Measurements from ENCODE around the gene NFAM1. TPM values are rescaled to one million over a fixed set of nuclear protein-coding genes. Genes with fewer than 3 reads are reported as not detected.

NFAM1 gene
- total RNA-seq, 1 experiment from 2014 or later = 0.12 TPM

- POLR2A ChIA-PET = interaction anchor here (1.0 kb wide), 1 partner anchor 21 kb away, joined by 3 read pairs; no protein-coding TSS in a partner anchor
- H3K9me2 ChIP-seq (ENCODE audit: insufficient read depth) = no peaks in the 10 kb centered on the region
- ATAC-seq (no peak), DNase-seq (ENCODE audit: low read depth, low spot score) (no peak)
- BruUV-seq (replicated peaks) = no TSS peak
- H2AFZ ChIP-seq (ENCODE audit: low read depth, low read length, poor library complexity, severe bottlenecking) = no peak overlapping the region
- no peaks in the 10 kb centered on the region for H4K20me1 ChIP-seq (ENCODE audit: insufficient read depth)
- intact Hi-C loops (cut with micrococcal nuclease) = no loop called here
- H3K79me2 ChIP-seq (ENCODE audit: insufficient read depth, low read length) = peaks cover 23% of the 10 kb centered on the region; the same call in 1 of the 2 replicates
- no peaks in the 10 kb centered on the region for H3K9me3 ChIP-seq (ENCODE audit: control insufficient read depth in 1 of 2, insufficient read depth in 1 of 2, low read depth in 1 of 2, low read length in 2 of 2)
- TF ChIP-seq ZFX (IDR thresholded peaks at IDR 0.05) (no peak), FOSL1 (IDR thresholded peaks at IDR 0.05; ENCODE audit: low read depth) (no peak), CBX3 (IDR thresholded peaks at IDR 0.05; ENCODE audit: low read depth) (no peak), MAX (IDR thresholded peaks at IDR 0.05) (no peak), RAD21 (IDR thresholded peaks at IDR 0.05; ENCODE audit: low read depth) (no peak), ELF1 (IDR thresholded peaks at IDR 0.05; ENCODE audit: borderline replicate concordance, low read depth) (no peak), SIN3A (IDR thresholded peaks at IDR 0.05; ENCODE audit: low read depth) (no peak), SRF (IDR thresholded peaks at IDR 0.05; ENCODE audit: low read depth) (no peak), EGR1 (IDR thresholded peaks at IDR 0.05; ENCODE audit: low read depth) (no peak), YY1 (IDR thresholded peaks at IDR 0.05; ENCODE audit: extremely low read depth, insufficient replicate concordance, low read depth, low read length) (no peak), ATF3 (IDR thresholded peaks at IDR 0.05) (no peak), POLR2A (IDR thresholded peaks at IDR 0.05; ENCODE audit: borderline replicate concordance, extremely low read depth, insufficient read depth, insufficient read length) (no peak), EZH2phosphoT487 (IDR thresholded peaks at IDR 0.05; ENCODE audit: borderline replicate concordance) (no peak), EZH2 (IDR thresholded peaks at IDR 0.05) (no peak), REST (IDR thresholded peaks at IDR 0.05; ENCODE audit: low read depth) (no peak), TCF7L2 (IDR thresholded peaks at IDR 0.05; ENCODE audit: borderline replicate concordance, extremely low read depth, insufficient read depth, insufficient read length) (no peak), SP1 (IDR thresholded peaks at IDR 0.05; ENCODE audit: low read depth) (no peak)
- H3K4me3 ChIP-seq (replicated peaks in 1 of 2; ENCODE audit: low read depth in 1 of 2, low read length in 2 of 2) = peak overlapping the region in 1 of 2 experiments; percentile 94; a peak in 1 of 4 replicates
- no peak overlapping the region for H3K9ac ChIP-seq (ENCODE audit: low read length)
- 0 out of 4 replicates have a peak, but pooled peaks cover 0 to 2% of the 10 kb centered on the region in 2 experiments for H3K36me3 ChIP-seq (ENCODE audit: control insufficient read depth in 1 of 2, insufficient read depth in 2 of 2, low read length in 2 of 2)
- peak overlapping the region; percentile 99 for H3K4me2 ChIP-seq (ENCODE audit: low read length)
- H3K27me3 ChIP-seq (ENCODE audit: insufficient read depth, low read length) = no peaks in the 10 kb centered on the region
- no peak overlapping the region for H3K27ac ChIP-seq (ENCODE audit: low read depth, low read length)
- CTCF ChIA-PET = interaction anchor here (0.6 kb wide), 1 partner anchor 53 kb away, joined by 3 read pairs; no protein-coding TSS in a partner anchor
- H3K4me1 ChIP-seq (ENCODE audit: control insufficient read depth in 1 of 2, insufficient read depth in 2 of 2, low read length in 2 of 2) = peaks cover 13 to 24% of the 10 kb centered on the region in 2 experiments
- RAD21 ChIA-PET (ENCODE audit: low non-redundant PET in 1 of 2, low total read pairs in 2 of 2, uncharacterized antibody in 2 of 2, unreplicated experiment in 2 of 2) = no interaction called here
Observed at GRCh38 chr22:42366806-42367581, 65.2 kb downstream of the NFAM1 start.
